EH (cell line): ENCODE results near the gene NMNAT2.

Experiments
- DNase-seq: peaks from one replicate; pipeline ENCODE4 v3.0.0-alpha.2; 2015; ENCODE audit warnings: low read depth

The NMNAT2 gene

GRCh38 chr1:183210681-183211080 is 207.5 kb downstream of the NMNAT2 start:
- DNase-seq, result no peak

- DNase-seq, result peak; percentile 93
Observed at GRCh38 chr1:183209533-183210158, 208.5 kb downstream of the NMNAT2 start.

GRCh38 chr1:183206538-183207122 is 211.6 kb downstream of the NMNAT2 start:
- DNase-seq, result no peak

GRCh38 chr1:183205196-183205781 is 212.9 kb downstream of the NMNAT2 start:
- DNase-seq, result peak; percentile 80

GRCh38 chr1:183203094-183203493 is 215.1 kb downstream of the NMNAT2 start:
- no peak for DNase-seq

GRCh38 chr1:183200451-183200850 is 217.7 kb downstream of the NMNAT2 start:
- no peak for DNase-seq

GRCh38 chr1:183199304-183199703 is 218.9 kb downstream of the NMNAT2 start:
- no peak for DNase-seq

- DNase-seq, result peak; percentile 25
Observed at GRCh38 chr1:183198463-183198862, 219.7 kb downstream of the NMNAT2 start.
